GM12878 (cell line): ENCODE data around the gene CD72. TPM values are rescaled to one million over a fixed set of nuclear protein-coding genes. Genes with fewer than 3 reads are reported as not detected.
"Not testable (repeated sequence)": the region's sequence is repeated elsewhere in the genome, so short reads cannot be mapped to it uniquely, and the experiment has no call there.

Experiments
- ATAC-seq: fragments of 200-7000 bp; cut with Tn5 transposase; 3 replicates; pipeline ENCODE4 v1.9.1; 2020; ENCODE audit warnings: mild to moderate bottlenecking, moderate library complexity
- BruUV-seq: library from RNA; stranded (reverse); fragments of 400-500 nt; replicated peaks from 2 replicates; lab custom pipeline; 2021; lab: Mats Ljungman, UMichigan
- CTCF ChIA-PET: fragments of 300-600 bp; sonication (Branson Sonifier 250); formaldehyde crosslinking; extraction: SDS; loops from one replicate; lab custom pipeline; 2021; ENCODE audit warnings: inconsistent platforms; lab: Yijun Ruan, JAX
- POLR2A ChIA-PET: fragments of 350-600 bp; formaldehyde crosslinking; extraction: SDS; loops from one replicate; lab custom pipeline; 2021; ENCODE audit warnings: inconsistent platforms; lab: Charles Lee
- RAD21 ChIA-PET: fragments of 300-600 bp; sonication (Branson Sonifier 250); formaldehyde crosslinking; loops from one replicate; lab custom pipeline; 2023; ENCODE audit warnings: antibody characterized with exemption; ENCODE audit not compliant: unreplicated experiment; lab: Charles Lee
- SMC1A ChIA-PET: fragments of 300-600 bp; sonication (Branson Sonifier 250); formaldehyde crosslinking; loops from one replicate; lab custom pipeline; 2023; ENCODE audit not compliant: unreplicated experiment, uncharacterized antibody; lab: Charles Lee
- DNase-seq: peaks from one replicate; pipeline ENCODE4 v3.0.0-alpha.2; 2011; ENCODE audit warnings: low read depth, low spot score
- FAIRE-seq: peaks from 3 replicates; lab custom pipeline; 2011; peaks lifted over from hg19 to GRCh38; lab: Jason Lieb, UNC
- H2AFZ ChIP-seq: 2 replicates; pipeline ENCODE4 v1.6.0; 2011; ENCODE audit warnings: low read depth, low read length, control low read depth; ENCODE audit not compliant: control insufficient read depth
- H3K27ac ChIP-seq: 2 replicates; pipeline ENCODE4 v1.5.1; 2011; ENCODE audit warnings: control low read depth; ENCODE audit not compliant: control insufficient read depth, insufficient read depth
- H3K27me3 ChIP-seq, 2 experiments: replicated peaks in 1 of 2; 2 replicates each; pipeline versions ENCODE4 v1.6.0 to v1.6.1; 2011; ENCODE audit warnings: low read length in 1 of 2; ENCODE audit not compliant: control insufficient read depth in 2 of 2, insufficient read depth in 2 of 2
- H3K36me3 ChIP-seq, 2 experiments: 2 replicates each; pipeline ENCODE4 v1.5.1; 2011; ENCODE audit warnings: low read length in 1 of 2; ENCODE audit not compliant: control insufficient read depth in 2 of 2, insufficient read depth in 2 of 2
- H3K4me1 ChIP-seq: 2 replicates; pipeline ENCODE4 v1.6.1; 2011; ENCODE audit warnings: mild to moderate bottlenecking, low read length, moderate library complexity, mixed read lengths; ENCODE audit not compliant: control insufficient read depth, insufficient read depth
- H3K4me2 ChIP-seq: 2 replicates; pipeline ENCODE4 v1.6.0; 2011; ENCODE audit warnings: control low read depth; ENCODE audit not compliant: control insufficient read depth, insufficient read depth
- H3K4me3 ChIP-seq: fragments of 200-600 bp; sonication (generic); 2 replicates; pipeline ENCODE4 v1.5.1; 2016
- H3K79me2 ChIP-seq: 2 replicates; pipeline ENCODE4 v1.6.0; 2011; ENCODE audit warnings: low read length; ENCODE audit not compliant: control insufficient read depth, insufficient read depth
- H3K9ac ChIP-seq: 2 replicates; pipeline ENCODE4 v1.8.0; 2011; ENCODE audit warnings: low read length, control low read depth, mixed read lengths; ENCODE audit not compliant: control insufficient read depth, insufficient read depth
- H3K9me3 ChIP-seq: replicated peaks from 3 replicates; pipeline ENCODE4 v1.5.1; 2011; ENCODE audit warnings: mild to moderate bottlenecking, low read length; ENCODE audit not compliant: control insufficient read depth, insufficient read depth
- H4K20me1 ChIP-seq: 2 replicates; pipeline ENCODE4 v1.6.0; 2011; ENCODE audit not compliant: control insufficient read depth, insufficient read depth
- KAT2A ChIP-seq: conservative IDR thresholded peaks from 2 replicates; pipeline ENCODE4 v1.6.1; 2011; ENCODE audit warnings: low read depth, low read length; ENCODE audit not compliant: control insufficient read depth
- POU2F2 ChIP-seq: IDR thresholded peaks from 3 replicates; pipeline ENCODE4 v1.6.1; 2011; ENCODE audit warnings: low read depth, mild to moderate bottlenecking, low read length, borderline replicate concordance
- ZNF592 ChIP-seq: fragments of 450-650 bp; IDR thresholded peaks from 2 replicates; pipeline ENCODE4 v1.6.1; 2017; ENCODE audit warnings: mild to moderate bottlenecking, moderate library complexity
- WGBS: methylation state at CpG from one replicate; pipeline ENCODE4 v1.1.6; 2016; ENCODE audit warnings: low lambda C conversion rate; ENCODE audit not compliant: insufficient replicate concordance, insufficient coverage; ENCODE audit errors: missing lambda C conversion rate; 5-methylcytosine and 5-hydroxymethylcytosine counted together
- in situ Hi-C: fragments of 300-500 bp; cut with MboI; formaldehyde crosslinking; loops from 9 replicates; pipeline ENCODE4 v1.14.3; 2018; ENCODE audit warnings: mixed read lengths
- intact Hi-C: fragments of 100-400 bp; cut with micrococcal nuclease; formaldehyde crosslinking; loops from one replicate; pipeline ENCODE4 v1.14.2; 2022; ENCODE audit not compliant: unreplicated experiment
- polyA plus RNA-seq, 11 experiments: library from polyadenylated mRNA; depleted of rRNA in 4 of 11; unstranded in 6 of 11; stranded (reverse) in 5 of 11; fragments of >200 nt; fragmentation: Nextera tagmentation in 4 of 11; fragmentation: Illumina TruSeq in 1 of 11; extraction: Ambion mirVana in 4 of 11; extraction: Trizol in 1 of 11; gene quantifications; 1 replicate in 1 of 11; 2 replicates in 10 of 11; pipeline versions ENCODE4 v1.2.1 to v1.2.3, GENCODE V29; 2011 to 2016; ENCODE audit warnings: inconsistent platforms in 2 of 11, missing spikeins in 2 of 11, low read depth in 1 of 11
- total RNA-seq, 4 experiments: library from RNA; depleted of rRNA in 3 of 4; stranded (reverse); fragments of >200 nt in 3 of 4; fragmentation: Illumina TruSeq in 1 of 4; extraction: Trizol in 1 of 4; gene quantifications; 2 replicates each; pipeline versions ENCODE4 v1.2.1 to v1.2.3, GENCODE V29; 2013 to 2021

The CD72 gene
- total and polyA plus RNA-seq, 10 of the 15 experiments (the other 5 are each of a cell fraction or from before 2014, with no cell fraction given) = 2.1 to 14.2 (median 4.4) TPM

- TF ChIP-seq ZNF592 (no peak), KAT2A (no peak), POU2F2 (no peak)
Observed at GRCh38 chr9:35639631-35640030, 21.4 kb upstream of the CD72 start (continued).

- H3K9ac ChIP-seq, H3K27me3 ChIP-seq, H3K36me3 ChIP-seq, ATAC-seq, SMC1A ChIA-PET, DNase-seq, H3K27ac ChIP-seq, POLR2A ChIA-PET, intact Hi-C loops, H3K9me3 ChIP-seq, H4K20me1 ChIP-seq, H3K79me2 ChIP-seq, in situ Hi-C loops, FAIRE-seq, H3K4me3 ChIP-seq, BruUV-seq, CTCF ChIA-PET: not testable (repeated sequence)
- 35% methylated on average over 1 of the region's 1 CpG for WGBS
- Histone ChIP-seq H3K4me2 (peak overlapping the region; percentile 21; the same call in 1 of the 2 replicates), H2AFZ (peak overlapping the region; percentile 24; the same call in 1 of the 2 replicates), H3K4me1 (peaks cover 25% of the 10 kb centered on the region)
- RAD21 ChIA-PET = interaction anchor here (1.0 kb wide), 1 partner anchor 23 kb away, joined by 3 read pairs; no protein-coding TSS in a partner anchor
Observed at GRCh38 chr9:35639225-35639624, 21.0 kb upstream of the CD72 start.

GRCh38 chr9:35638751-35639150 lies 20.5 kb upstream of the CD72 start:
- intact Hi-C loops, H2AFZ ChIP-seq, POLR2A ChIA-PET, H4K20me1 ChIP-seq, H3K9me3 ChIP-seq, FAIRE-seq, H3K9ac ChIP-seq, SMC1A ChIA-PET, ATAC-seq, H3K36me3 ChIP-seq, H3K27me3 ChIP-seq, in situ Hi-C loops, BruUV-seq, H3K79me2 ChIP-seq, H3K4me3 ChIP-seq, H3K27ac ChIP-seq, H3K4me2 ChIP-seq, DNase-seq: not testable (repeated sequence)
- RAD21 ChIA-PET = interaction anchor here (1.0 kb wide), 1 partner anchor 23 kb away, joined by 3 read pairs; no protein-coding TSS in a partner anchor
- WGBS = 82% methylated on average over 7 of the region's 8 CpGs
- CTCF ChIA-PET = interaction anchor here (0.6 to 1.1 kb wide), 2 partner anchors 22 to 222 kb away, joined by 3 to 4 read pairs; no protein-coding TSS in a partner anchor
- peaks cover 25% of the 10 kb centered on the region for H3K4me1 ChIP-seq
